ENCODE measurements around the gene TPR. TPM values are rescaled to one million over a fixed set of nuclear protein-coding genes. Genes with fewer than 3 reads are reported as not detected.
A peak's percentile ranks its signal among the peaks of the same experiment; 100 is the strongest.

Gene TPR
- total and polyA plus RNA-seq, 12 donors = 15.2 to 80.4 (median 62.9) TPM

- H3K4me1 ChIP-seq = peaks cover 0 to 11% (median 0%) of the 10 kb centered on the region in 9 donors
- DNase-seq = no peak
- no peaks in the 10 kb centered on the region for H3K9me3 ChIP-seq
- H3K4me3 ChIP-seq = no peak overlapping the region
- H3K27ac ChIP-seq = no peak overlapping the region
- WGBS, 2 donors = 96% methylated on average over 3 of the region's 3 CpGs
- H3K36me3 ChIP-seq = peaks cover 0 to 20% (median 10%) of the 10 kb centered on the region in 9 donors
- H3K27me3 ChIP-seq = no peaks in the 10 kb centered on the region
- intact Hi-C loops (cut with DNase I) = no loop called here
- TF ChIP-seq, protein P1, sequence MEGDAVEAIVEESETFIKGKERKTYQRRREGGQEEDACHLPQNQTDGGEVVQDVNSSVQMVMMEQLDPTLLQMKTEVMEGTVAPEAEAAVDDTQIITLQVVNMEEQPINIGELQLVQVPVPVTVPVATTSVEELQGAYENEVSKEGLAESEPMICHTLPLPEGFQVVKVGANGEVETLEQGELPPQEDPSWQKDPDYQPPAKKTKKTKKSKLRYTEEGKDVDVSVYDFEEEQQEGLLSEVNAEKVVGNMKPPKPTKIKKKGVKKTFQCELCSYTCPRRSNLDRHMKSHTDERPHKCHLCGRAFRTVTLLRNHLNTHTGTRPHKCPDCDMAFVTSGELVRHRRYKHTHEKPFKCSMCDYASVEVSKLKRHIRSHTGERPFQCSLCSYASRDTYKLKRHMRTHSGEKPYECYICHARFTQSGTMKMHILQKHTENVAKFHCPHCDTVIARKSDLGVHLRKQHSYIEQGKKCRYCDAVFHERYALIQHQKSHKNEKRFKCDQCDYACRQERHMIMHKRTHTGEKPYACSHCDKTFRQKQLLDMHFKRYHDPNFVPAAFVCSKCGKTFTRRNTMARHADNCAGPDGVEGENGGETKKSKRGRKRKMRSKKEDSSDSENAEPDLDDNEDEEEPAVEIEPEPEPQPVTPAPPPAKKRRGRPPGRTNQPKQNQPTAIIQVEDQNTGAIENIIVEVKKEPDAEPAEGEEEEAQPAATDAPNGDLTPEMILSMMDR (IDR thresholded peaks at IDR 0.05) = no peak
- ATAC-seq = no peak
Measured at GRCh38 chr1:186306533-186306932, 68.5 kb downstream of the TPR start.

DNA sequence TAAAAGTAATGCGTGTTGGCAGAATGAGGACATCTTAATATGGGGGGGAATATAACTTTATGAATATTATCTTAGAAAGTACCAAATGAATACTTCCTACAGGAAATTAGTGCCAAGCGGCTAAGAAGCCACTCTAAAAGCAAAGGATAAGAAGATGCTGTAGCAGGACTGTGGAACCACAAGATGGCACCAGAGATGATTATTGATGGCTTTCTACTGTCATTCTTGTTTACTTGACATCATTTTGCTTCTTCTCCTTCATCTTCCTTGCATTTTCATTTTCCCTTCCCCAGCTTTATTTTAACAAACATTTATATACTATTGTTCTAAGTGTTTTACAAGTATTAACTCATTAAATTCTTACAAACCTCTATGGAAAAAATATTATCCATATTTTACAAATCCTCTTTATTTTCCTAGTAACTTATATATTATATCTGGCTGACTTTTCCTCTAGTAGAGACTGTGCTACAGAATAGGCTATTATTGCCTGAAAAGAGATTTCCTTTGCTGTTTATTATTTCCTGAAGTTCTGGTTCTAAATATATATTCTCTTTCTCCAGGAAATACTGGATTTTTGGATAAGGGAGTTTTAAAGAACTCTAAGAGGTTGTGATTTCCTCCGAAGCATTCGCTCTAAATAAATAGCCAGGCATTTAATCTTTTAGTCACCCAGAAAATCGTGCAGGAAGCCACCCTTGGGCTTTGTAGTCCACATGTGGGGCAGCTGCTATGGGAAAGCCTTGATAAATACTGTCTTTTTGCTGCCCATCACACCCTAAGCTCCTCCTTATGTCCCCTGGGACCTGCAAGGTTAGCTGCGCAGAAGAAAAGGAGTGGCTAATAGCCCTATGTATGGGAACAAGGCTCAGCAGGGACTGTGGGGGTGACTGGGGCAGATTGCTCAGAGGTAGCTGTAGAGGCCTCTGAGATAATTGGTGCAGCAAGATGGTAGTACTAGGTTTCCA lies 69.8 kb downstream of the TPR start:
- no peaks in the 10 kb centered on the region for H3K27me3 ChIP-seq
- peak overlapping the region in 2 of 10 donors; percentile 1 to 14 for H3K27ac ChIP-seq
- H3K9me3 ChIP-seq = no peaks in the 10 kb centered on the region
- H3K36me3 ChIP-seq = peaks cover 0 to 7% (median 0%) of the 10 kb centered on the region in 9 donors
- TF ChIP-seq, protein P1 (IDR thresholded peaks at IDR 0.05) = peak in 7 of 9 donors; percentile 30 to 58 (median 44)
- DNase-seq = no peak
- peaks cover 0 to 11% (median 0%) of the 10 kb centered on the region in 9 donors for H3K4me1 ChIP-seq
- no peak overlapping the region for H3K4me3 ChIP-seq
- intact Hi-C loops (cut with DNase I) = no loop called here
- WGBS, 2 donors = 42 to 48% methylated on average over 6 of the region's 6 CpGs
- ATAC-seq = peak in 2 of 8 donors; percentile 52 to 57

- peaks cover 0 to 14% (median 2%) of the 10 kb centered on the region in 9 donors for H3K4me1 ChIP-seq
- no peak for DNase-seq
- WGBS, 2 donors = 71 to 80% methylated on average over 2 of the region's 2 CpGs
- intact Hi-C loops (cut with DNase I) = no loop called here
- TF ChIP-seq, protein P1 (IDR thresholded peaks at IDR 0.05) = no peak
- no peak for ATAC-seq
- no peaks in the 10 kb centered on the region for H3K9me3 ChIP-seq
- no peak overlapping the region for H3K27ac ChIP-seq
- H3K4me3 ChIP-seq = no peak overlapping the region
- no peaks in the 10 kb centered on the region for H3K27me3 ChIP-seq
- H3K36me3 ChIP-seq = peaks cover 0 to 1% (median 0%) of the 10 kb centered on the region in 9 donors
Measured at GRCh38 chr1:186303911-186304310, 71.1 kb downstream of the TPR start.

DNA sequence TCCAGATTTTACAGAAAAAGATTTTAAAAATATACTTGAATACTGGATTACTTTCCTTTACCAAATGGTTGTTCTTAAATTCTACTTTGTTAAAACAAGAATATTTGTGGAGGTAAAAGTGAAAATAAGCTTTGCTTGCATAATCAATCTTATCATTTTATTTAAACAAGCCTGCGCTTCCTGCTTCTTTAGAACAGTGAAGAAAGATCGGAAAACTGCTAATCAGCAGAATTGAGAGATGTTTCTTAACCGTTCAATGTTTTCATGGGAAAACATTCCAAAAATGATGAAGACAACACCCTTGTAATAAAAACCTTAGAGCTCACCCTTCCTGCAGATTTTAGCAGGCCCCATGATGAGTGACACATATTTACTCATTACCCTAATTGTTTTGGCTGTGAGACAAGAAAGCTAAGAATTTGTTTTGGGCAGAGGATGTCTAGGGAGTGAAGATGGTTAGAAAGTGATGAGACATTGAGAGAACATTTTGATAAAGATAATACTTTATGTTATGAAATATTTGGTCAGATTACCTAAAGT lies 72.6 kb downstream of the TPR start:
- peaks cover 0 to 15% (median 4%) of the 10 kb centered on the region in 9 donors for H3K4me1 ChIP-seq
- no peaks in the 10 kb centered on the region for H3K36me3 ChIP-seq
- DNase-seq (no peak), ATAC-seq (no peak)
- H3K9me3 ChIP-seq = no peaks in the 10 kb centered on the region
- H3K27me3 ChIP-seq = no peaks in the 10 kb centered on the region
- H3K27ac ChIP-seq = no peak overlapping the region
- WGBS, 2 donors = 81 to 87% methylated on average over 3 of the region's 3 CpGs
- no peak overlapping the region for H3K4me3 ChIP-seq
- TF ChIP-seq, protein P1 (IDR thresholded peaks at IDR 0.05) = no peak
- intact Hi-C loops (cut with DNase I) = no loop called here
